HepG2 (cell line): ENCODE measurements around the gene KANSL1. TPM values are rescaled to one million over a fixed set of nuclear protein-coding genes. Genes with fewer than 3 reads are reported as not detected.

Experiments
- ATAC-seq: fragments of 200-7000 bp; cut with Tn5 transposase; 3 replicates; pipeline ENCODE4 v1.9.1; 2020; ENCODE audit warnings: mild to moderate bottlenecking, moderate library complexity
- BruUV-seq: library from RNA; stranded (reverse); fragments of 400-500 nt; replicated peaks from 2 replicates; lab custom pipeline; 2021; lab: Mats Ljungman, UMichigan
- CTCF ChIA-PET: fragments of 300-600 bp; formaldehyde crosslinking; extraction: SDS; loops from one replicate; lab custom pipeline; 2021; ENCODE audit warnings: low total read pairs, inconsistent platforms, low intra/inter-chr PET ratio; lab: Yijun Ruan, JAX
- POLR2A ChIA-PET: fragments of 350-600 bp; sonication (Branson Sonifier 250); formaldehyde crosslinking; loops from one replicate; lab custom pipeline; 2020; ENCODE audit warnings: antibody characterized with exemption, inconsistent platforms; lab: Yijun Ruan, JAX
- DNase-seq: peaks from one replicate; pipeline ENCODE4 v3.0.0-alpha.2; 2015; ENCODE audit warnings: low spot score
- FAIRE-seq: peaks from 3 replicates; lab custom pipeline; 2011; peaks lifted over from hg19 to GRCh38; lab: Jason Lieb, UNC
- H2AFZ ChIP-seq: one replicate; pipeline ENCODE4 v1.6.1; 2011; ENCODE audit warnings: low read length, inconsistent platforms
- H3K27ac ChIP-seq: fragments of 300-600 bp; 3 replicates; pipeline ENCODE4 v1.8.0; 2011; ENCODE audit warnings: mixed run types, mild to moderate bottlenecking, mixed read lengths, low read length, inconsistent platforms; ENCODE audit not compliant: insufficient read depth; ENCODE audit errors: extremely low read length
- H3K27me3 ChIP-seq, 2 experiments: fragments of 200-600 bp in 1 of 2; 2 replicates in 1 of 2; 3 replicates in 1 of 2; pipeline versions ENCODE4 v1.6.0 to v1.8.0; 2011; ENCODE audit warnings: low read length in 2 of 2, mild to moderate bottlenecking in 2 of 2, moderate library complexity in 2 of 2, inconsistent platforms in 1 of 2; ENCODE audit not compliant: insufficient read depth in 2 of 2, control insufficient read depth in 1 of 2
- H3K36me3 ChIP-seq, 2 experiments: fragments of 200-600 bp in 1 of 2; replicated peaks in 1 of 2; 2 replicates in 1 of 2; 3 replicates in 1 of 2; pipeline versions ENCODE4 v1.5.1 to v1.8.0; 2011; ENCODE audit warnings: low read length in 2 of 2, inconsistent platforms in 1 of 2; ENCODE audit not compliant: insufficient read depth in 2 of 2, control insufficient read depth in 1 of 2
- H3K4me1 ChIP-seq: 2 replicates; pipeline ENCODE4 v1.5.1; 2012; ENCODE audit warnings: low read length, inconsistent platforms; ENCODE audit not compliant: insufficient read depth
- H3K4me2 ChIP-seq: 2 replicates; pipeline ENCODE4 v1.6.0; 2011; ENCODE audit warnings: low read depth, low read length, inconsistent platforms
- H3K4me3 ChIP-seq, 3 experiments: fragments of 200-600 bp in 1 of 3; sonication (generic), shearing (Covaris generic) in 1 of 3; replicated peaks in 1 of 3; 2 replicates each; pipeline ENCODE4 v1.5.1; 2011 to 2016; ENCODE audit warnings: low read length in 3 of 3, inconsistent platforms in 2 of 3, low read depth in 2 of 3, mild to moderate bottlenecking in 2 of 3, control low read depth in 1 of 3, mixed read lengths in 1 of 3; ENCODE audit not compliant: insufficient read depth in 1 of 3
- H3K79me2 ChIP-seq: one replicate; pipeline ENCODE4 v1.6.1; 2011; ENCODE audit warnings: low read length, inconsistent platforms; ENCODE audit not compliant: insufficient read depth
- H3K9ac ChIP-seq: 2 replicates; pipeline ENCODE4 v1.6.0; 2011; ENCODE audit warnings: mild to moderate bottlenecking, low read depth, low read length, inconsistent platforms; ENCODE audit not compliant: insufficient read depth
- H3K9me3 ChIP-seq: 2 replicates; pipeline ENCODE4 v1.5.1; 2012; ENCODE audit warnings: mild to moderate bottlenecking, low read length
- H4K20me1 ChIP-seq: 2 replicates; pipeline ENCODE4 v1.6.0; 2011; ENCODE audit warnings: inconsistent platforms, mild to moderate bottlenecking, low read length, moderate library complexity; ENCODE audit not compliant: insufficient read depth
- ARID3A ChIP-seq: IDR thresholded peaks from 2 replicates; pipeline ENCODE4 v1.6.1; 2012; ENCODE audit warnings: low read depth, low read length, improper control_type of control experiment
- ELF1 ChIP-seq: sonication (generic); formaldehyde crosslinking; IDR thresholded peaks from 2 replicates; pipeline ENCODE4 v1.4.0; 2020; ENCODE audit warnings: missing genetic modification reagents
- RNF219 ChIP-seq: sonication (generic); formaldehyde crosslinking; IDR thresholded peaks from 2 replicates; pipeline ENCODE4 v1.5.0; 2020; ENCODE audit warnings: mild to moderate bottlenecking, missing genetic modification reagents
- ZFYVE20 ChIP-seq: sonication (generic); formaldehyde crosslinking; IDR thresholded peaks from 2 replicates; pipeline ENCODE4 v1.8.0; 2023; ENCODE audit warnings: low read depth, mild to moderate bottlenecking, moderate library complexity, missing genetic modification reagents, borderline replicate concordance
- ZNF24 ChIP-seq: fragments of 450-650 bp; IDR thresholded peaks from 2 replicates; pipeline ENCODE4 v1.6.1; 2017; ENCODE audit warnings: antibody characterized with exemption, mild to moderate bottlenecking
- ZNF891 ChIP-seq: sonication (generic); formaldehyde crosslinking; IDR thresholded peaks from 2 replicates; pipeline ENCODE4 v1.5.0; 2020; ENCODE audit warnings: mild to moderate bottlenecking, missing genetic modification reagents
- ZZZ3 ChIP-seq: sonication (generic); formaldehyde crosslinking; IDR thresholded peaks from 2 replicates; pipeline ENCODE4 v1.4.0; 2020; ENCODE audit warnings: missing genetic modification reagents, mild to moderate bottlenecking, borderline replicate concordance
- whole genome bisulfite sequencing: methylation state at CpG from one replicate; pipeline ENCODE4 v1.1.6; 2017; ENCODE audit warnings: low lambda C conversion rate; 5-methylcytosine and 5-hydroxymethylcytosine counted together
- in situ Hi-C: cut with HindIII; loops from 2 replicates; pipeline ENCODE4 v1.10.0; 2017; ENCODE audit warnings: low pct_unique_long_range_greater_than_20kb; ENCODE audit not compliant: extremely low pct_ligation_motif_present
- intact Hi-C: fragments of 100-400 bp; cut with micrococcal nuclease; formaldehyde crosslinking; loops from one replicate; pipeline ENCODE4 v1.10.0; 2022; ENCODE audit not compliant: unreplicated experiment
- polyA plus RNA-seq, 8 experiments: library from polyadenylated mRNA; depleted of rRNA in 3 of 8; stranded (reverse) in 7 of 8; unstranded in 1 of 8; fragments of >200 nt; fragmentation: Illumina TruSeq in 4 of 8; extraction: Trizol in 4 of 8; gene quantifications; 2 replicates each; pipeline versions ENCODE4 v1.2.1 to v1.2.3, GENCODE V29; 2011 to 2016; ENCODE audit warnings: low read depth in 4 of 8, missing spikeins in 1 of 8, mixed read lengths in 1 of 8; ENCODE audit not compliant: insufficient read depth in 1 of 8
- total RNA-seq, 5 experiments: library from RNA; depleted of rRNA; stranded (reverse); fragments of >200 nt; fragmentation: Illumina TruSeq; extraction: Trizol; gene quantifications; 2 replicates each; pipeline ENCODE4 v1.2.3, GENCODE V29; 2016; ENCODE audit warnings: low read depth in 1 of 5

The KANSL1 gene
- total and polyA plus RNA-seq, 2 of the 13 experiments (the other 11 are each of a cell fraction or from before 2014, with no cell fraction given) = 24.0 to 59.6 TPM

GRCh38 chr17:45987706-45988105 is 205.5 kb downstream of the KANSL1 start:
- intact Hi-C loops = no loop called here
- Histone ChIP-seq H3K9ac (no peak overlapping the region), H4K20me1 (no peaks in the 10 kb centered on the region), H3K79me2 (no peaks in the 10 kb centered on the region), H3K4me2 (no peak overlapping the region), H3K9me3 (no peaks in the 10 kb centered on the region), H3K4me3 (no peak overlapping the region), H3K36me3 (no peaks in the 10 kb centered on the region), H2AFZ (no peak overlapping the region), H3K27ac (no peak overlapping the region), H3K4me1 (peaks cover 38% of the 10 kb centered on the region), H3K27me3 (peaks cover 0 to 9% of the 10 kb centered on the region in 2 experiments; a peak in 1 of 5 replicates)
- DNase-seq (no peak), FAIRE-seq (no peak), ATAC-seq (peak; percentile 39; the same call in 2 of the 3 replicates)
- POLR2A ChIA-PET = interaction anchor here (1.4 kb wide), 1 partner anchor 17 kb away, joined by 4 read pairs; no protein-coding TSS in a partner anchor
- WGBS = 51% methylated on average over 5 of the region's 5 CpGs
- TF ChIP-seq ZFYVE20 (CRISPR knock-in tag) = no peak
- peak; percentile 83 for TF ChIP-seq ZNF24
- peak; percentile 77 for TF ChIP-seq ELF1 (CRISPR knock-in tag)
- 0 out of 2 replicates have a peak, but pooled peaks have one; percentile 46 for TF ChIP-seq ZNF891
- CTCF ChIA-PET = no interaction called here
- in situ Hi-C loops = no loop called here
- no TSS peak for BruUV-seq

GRCh38 chr17:45986056-45986455 is 207.2 kb downstream of the KANSL1 start:
- no peak overlapping the region for H3K4me2 ChIP-seq
- intact Hi-C loops = no loop called here
- in situ Hi-C loops = no loop called here
- H3K27ac ChIP-seq = no peak overlapping the region
- ATAC-seq (no peak), FAIRE-seq (no peak), DNase-seq (no peak)
- peaks cover 27% of the 10 kb centered on the region for H3K4me1 ChIP-seq
- TF ChIP-seq RNF219 (CRISPR knock-in tag) (no peak), ZZZ3 (CRISPR knock-in tag) (no peak), ARID3A (no peak)
- ChIA-PET POLR2A (no interaction called here), CTCF (no interaction called here)
- no peaks in the 10 kb centered on the region for H3K79me2 ChIP-seq
- peaks cover 0 to 9% of the 10 kb centered on the region in 2 experiments; a peak in 2 of 5 replicates for H3K27me3 ChIP-seq
- H4K20me1 ChIP-seq = no peaks in the 10 kb centered on the region
- no peaks in the 10 kb centered on the region for H3K9me3 ChIP-seq
- BruUV-seq = no TSS peak
- no peaks in the 10 kb centered on the region for H3K36me3 ChIP-seq
- H3K9ac ChIP-seq = no peak overlapping the region
- H2AFZ ChIP-seq = no peak overlapping the region
- WGBS = 39% methylated on average over 3 of the region's 4 CpGs
- no peak overlapping the region for H3K4me3 ChIP-seq
